Neural cell (in vitro differentiated cells): ENCODE data around the gene SCN3B. TPM values are rescaled to one million over a fixed set of nuclear protein-coding genes. Genes with fewer than 3 reads are reported as not detected.

Experiments used
- H2AFZ ChIP-seq: fragments of 200-600, 300-800 bp; sonication (generic), shearing (Covaris generic); 2 replicates; pipeline ENCODE4 v1.6.0; 2014; ENCODE audit warnings: low read depth, mild to moderate bottlenecking, antibody characterized with exemption, low read length, moderate library complexity
- H3F3A ChIP-seq: fragments of 200-600 bp; shearing (Covaris generic); 2 replicates; pipeline ENCODE4 v1.6.1; 2016; ENCODE audit warnings: mild to moderate bottlenecking, moderate library complexity, mixed read lengths, antibody characterized with exemption, low read length; ENCODE audit not compliant: insufficient read depth, poor library complexity, severe bottlenecking
- H3K27ac ChIP-seq: fragments of 200-600, 300-800 bp; sonication (generic), shearing (Covaris generic); 2 replicates; pipeline ENCODE4 v1.5.1; 2014; ENCODE audit warnings: mild to moderate bottlenecking, low read length, moderate library complexity
- H3K27me3 ChIP-seq: fragments of 300-800, 200-600 bp; sonication (generic), shearing (Covaris generic); 2 replicates; pipeline ENCODE4 v1.6.0; 2014; ENCODE audit warnings: mild to moderate bottlenecking, low read depth, low read length, moderate library complexity; ENCODE audit not compliant: insufficient read depth
- H3K36me3 ChIP-seq: fragments of 300-800, 200-600 bp; sonication (generic), shearing (Covaris generic); 2 replicates; pipeline ENCODE4 v1.5.1; 2014; ENCODE audit warnings: mild to moderate bottlenecking, antibody characterized with exemption, low read length, moderate library complexity; ENCODE audit not compliant: insufficient read depth
- H3K4me2 ChIP-seq: fragments of 300-800, 200-600 bp; sonication (generic), shearing (Covaris generic); 2 replicates; pipeline ENCODE4 v1.6.0; 2014; ENCODE audit warnings: mild to moderate bottlenecking, low read length
- H3K4me3 ChIP-seq: fragments of 300-800, 200-600 bp; sonication (generic), shearing (Covaris generic); 2 replicates; pipeline ENCODE4 v1.5.1; 2014; ENCODE audit warnings: mild to moderate bottlenecking, low read length, moderate library complexity
- H3K79me2 ChIP-seq: fragments of 200-600 bp; shearing (Covaris generic); replicated peaks from 2 replicates; pipeline ENCODE4 v1.6.0; 2014; ENCODE audit warnings: mild to moderate bottlenecking, low read length, moderate library complexity; ENCODE audit not compliant: insufficient read depth
- H3K9ac ChIP-seq: fragments of 300-800, 200-600 bp; sonication (generic), shearing (Covaris generic); 2 replicates; pipeline ENCODE4 v1.6.1; 2016; ENCODE audit warnings: mild to moderate bottlenecking, low read length, mixed read lengths
- H3K9me2 ChIP-seq: fragments of 200-600 bp; shearing (Covaris generic); 2 replicates; pipeline ENCODE4 v1.6.1; 2016; ENCODE audit warnings: mild to moderate bottlenecking, low read length, mixed read lengths; ENCODE audit not compliant: insufficient read depth
- H3K9me3 ChIP-seq: fragments of 200-600, 300-800 bp; sonication (generic), shearing (Covaris generic); 2 replicates; pipeline ENCODE4 v1.6.1; 2016; ENCODE audit warnings: mild to moderate bottlenecking, mixed run types, low read length, moderate library complexity, mixed read lengths
- H4K20me1 ChIP-seq: fragments of 200-600 bp; shearing (Covaris generic); 2 replicates; pipeline ENCODE4 v1.6.1; 2016; ENCODE audit warnings: mild to moderate bottlenecking, mixed run types; ENCODE audit not compliant: insufficient read depth
- EP300 ChIP-seq: fragments of 450-650 bp; conservative IDR thresholded peaks from 2 replicates; pipeline ENCODE4 v1.6.1; 2014; ENCODE audit warnings: antibody characterized with exemption, mild to moderate bottlenecking, moderate library complexity; ENCODE audit not compliant: poor library complexity, severe bottlenecking
- EZH2 ChIP-seq: fragments of 200-600, 300-800 bp; shearing (Covaris generic), sonication (generic); IDR thresholded peaks from 2 replicates; pipeline ENCODE4 v1.6.1; 2014; ENCODE audit warnings: antibody characterized with exemption, low read length, borderline replicate concordance, mild to moderate bottlenecking; ENCODE audit not compliant: insufficient read depth, poor library complexity, severe bottlenecking
- MXI1 ChIP-seq: fragments of 450-650 bp; conservative IDR thresholded peaks from 2 replicates; pipeline ENCODE4 v1.6.1; 2014; ENCODE audit warnings: antibody characterized with exemption, mild to moderate bottlenecking; ENCODE audit not compliant: poor library complexity, severe bottlenecking
- POLR2AphosphoS5 ChIP-seq: IDR thresholded peaks from 2 replicates; pipeline ENCODE4 v1.6.1; 2012
- RAD21 ChIP-seq: fragments of 450-650 bp; conservative IDR thresholded peaks from 2 replicates; pipeline ENCODE4 v1.6.1; 2014; ENCODE audit warnings: antibody characterized with exemption, mild to moderate bottlenecking, moderate library complexity
- REST ChIP-seq: IDR thresholded peaks from 2 replicates; pipeline ENCODE4 v1.6.1; 2012; ENCODE audit warnings: borderline replicate concordance
- SMC3 ChIP-seq: fragments of 450-650 bp; conservative IDR thresholded peaks from 2 replicates; pipeline ENCODE4 v1.6.1; 2014; ENCODE audit warnings: antibody characterized with exemption, mild to moderate bottlenecking, moderate library complexity; ENCODE audit not compliant: poor library complexity
- TAF1 ChIP-seq: IDR thresholded peaks from 2 replicates; pipeline ENCODE4 v1.6.1; 2012; ENCODE audit warnings: low read depth
- polyA plus RNA-seq: library from polyadenylated mRNA; depleted of rRNA; stranded (reverse); fragments of >200 nt; gene quantifications from 2 replicates; pipeline ENCODE4 v1.2.3, GENCODE V29; 2014
- TF ChIP-seq, protein P1 (sequence below): fragments of 450-650 bp; IDR thresholded peaks from 2 replicates; pipeline ENCODE4 v1.5.1; 2014; ENCODE audit warnings: antibody characterized with exemption, mild to moderate bottlenecking, moderate library complexity; ENCODE audit not compliant: poor library complexity, severe bottlenecking

Gene SCN3B
- polyA plus RNA-seq, 1 donor from 2014 or later = 42.1 TPM

GRCh38 chr11:123580137-123580536 is 74.3 kb downstream of the SCN3B start:
- Histone ChIP-seq H3K9me2 (no peaks in the 10 kb centered on the region), H3K9me3 (no peaks in the 10 kb centered on the region), H3K9ac (no peak overlapping the region), H3K4me2 (no peak overlapping the region), H3F3A (no peaks in the 10 kb centered on the region), H3K36me3 (no peaks in the 10 kb centered on the region), H3K79me2 (no peaks in the 10 kb centered on the region), H2AFZ (no peak overlapping the region), H3K27me3 (no peaks in the 10 kb centered on the region), H3K4me3 (no peak overlapping the region), H3K27ac (no peak overlapping the region), H4K20me1 (no peaks in the 10 kb centered on the region)
- TF ChIP-seq POLR2AphosphoS5 (no peak), TAF1 (no peak), SMC3 (no peak), REST (no peak), EZH2 (no peak), MXI1 (no peak), RAD21 (no peak), EP300 (no peak)
- TF ChIP-seq, protein P1, sequence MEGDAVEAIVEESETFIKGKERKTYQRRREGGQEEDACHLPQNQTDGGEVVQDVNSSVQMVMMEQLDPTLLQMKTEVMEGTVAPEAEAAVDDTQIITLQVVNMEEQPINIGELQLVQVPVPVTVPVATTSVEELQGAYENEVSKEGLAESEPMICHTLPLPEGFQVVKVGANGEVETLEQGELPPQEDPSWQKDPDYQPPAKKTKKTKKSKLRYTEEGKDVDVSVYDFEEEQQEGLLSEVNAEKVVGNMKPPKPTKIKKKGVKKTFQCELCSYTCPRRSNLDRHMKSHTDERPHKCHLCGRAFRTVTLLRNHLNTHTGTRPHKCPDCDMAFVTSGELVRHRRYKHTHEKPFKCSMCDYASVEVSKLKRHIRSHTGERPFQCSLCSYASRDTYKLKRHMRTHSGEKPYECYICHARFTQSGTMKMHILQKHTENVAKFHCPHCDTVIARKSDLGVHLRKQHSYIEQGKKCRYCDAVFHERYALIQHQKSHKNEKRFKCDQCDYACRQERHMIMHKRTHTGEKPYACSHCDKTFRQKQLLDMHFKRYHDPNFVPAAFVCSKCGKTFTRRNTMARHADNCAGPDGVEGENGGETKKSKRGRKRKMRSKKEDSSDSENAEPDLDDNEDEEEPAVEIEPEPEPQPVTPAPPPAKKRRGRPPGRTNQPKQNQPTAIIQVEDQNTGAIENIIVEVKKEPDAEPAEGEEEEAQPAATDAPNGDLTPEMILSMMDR = no peak

DNA sequence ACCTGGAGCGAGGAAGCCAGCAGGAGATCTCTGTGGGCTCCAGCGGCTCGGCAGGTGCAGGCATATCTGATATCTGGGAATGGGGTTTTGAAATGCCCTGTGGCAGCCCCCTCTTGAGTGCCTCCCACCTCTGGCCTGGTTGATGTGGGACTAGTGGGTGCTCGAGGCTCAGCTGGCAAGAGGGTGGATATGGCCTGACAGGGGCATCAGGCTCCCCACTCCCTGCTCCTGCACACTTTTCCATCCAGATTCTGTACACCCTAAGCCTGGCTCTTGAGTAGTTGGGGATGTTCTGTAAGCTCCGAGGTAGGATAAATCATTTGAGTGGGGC is 75.0 kb downstream of the SCN3B start:
- Histone ChIP-seq H3F3A (no peaks in the 10 kb centered on the region), H3K4me3 (no peak overlapping the region), H3K79me2 (no peaks in the 10 kb centered on the region), H3K4me2 (no peak overlapping the region), H3K9ac (no peak overlapping the region), H3K27ac (no peak overlapping the region), H3K9me3 (no peaks in the 10 kb centered on the region), H4K20me1 (no peaks in the 10 kb centered on the region), H2AFZ (no peak overlapping the region), H3K9me2 (no peaks in the 10 kb centered on the region), H3K27me3 (no peaks in the 10 kb centered on the region), H3K36me3 (no peaks in the 10 kb centered on the region)
- TF ChIP-seq TAF1 (no peak), REST (no peak), POLR2AphosphoS5 (no peak), SMC3 (no peak), RAD21 (no peak)

Other genes with a start within 250 kb of the SCN3B start
- gene GRAMD1B, start 224.4 kb downstream of the SCN3B start, polyA plus RNA-seq = 1.5 and 3.8 TPM in 2 replicates
- gene ZNF202, start 87.0 kb upstream of the SCN3B start, polyA plus RNA-seq = 24.6 and 30.4 TPM in 2 replicates
- not detected in 2 replicates for gene OR6X1, start 99.9 kb upstream of the SCN3B start, polyA plus RNA-seq
- gene OR6M1, start 151.7 kb upstream of the SCN3B start, polyA plus RNA-seq = not detected in 2 replicates
- not detected in 2 replicates for gene TMEM225, start 231.0 kb upstream of the SCN3B start, polyA plus RNA-seq
- not detected in 2 replicates for gene OR8D4, start 247.5 kb upstream of the SCN3B start, polyA plus RNA-seq